ENCODE measurements around the gene FLNB.
"Not testable (repeated sequence)": the region's sequence is repeated elsewhere in the genome, so short reads cannot be mapped to it uniquely, and the experiment has no call there.

The FLNB gene

GRCh38 chr3:58180940-58181587, 172.8 kb downstream of the FLNB start:
- no peak for DNase-seq (ENCODE audit: low spot score)

- DNase-seq (ENCODE audit: low spot score) = no peak
Observed at GRCh38 chr3:58183221-58183620, 175.0 kb downstream of the FLNB start.

- no peak for DNase-seq (ENCODE audit: low spot score)
Observed at GRCh38 chr3:58183891-58184290, 175.7 kb downstream of the FLNB start.

- no peak for DNase-seq (ENCODE audit: low spot score)
Observed at GRCh38 chr3:58184309-58184981, 176.2 kb downstream of the FLNB start.

- no peak for DNase-seq (ENCODE audit: low spot score)
Observed at GRCh38 chr3:58184982-58185360, 176.7 kb downstream of the FLNB start.

- DNase-seq (ENCODE audit: low spot score) = no peak
Observed at GRCh38 chr3:58188173-58188564, 179.9 kb downstream of the FLNB start.

- DNase-seq (ENCODE audit: low spot score) = no peak
Observed at GRCh38 chr3:58188921-58189451, 180.8 kb downstream of the FLNB start.

- no peak for DNase-seq (ENCODE audit: low spot score)
Observed at GRCh38 chr3:58189691-58190090, 181.5 kb downstream of the FLNB start.

- no peak for DNase-seq (ENCODE audit: low spot score)
Observed at GRCh38 chr3:58190291-58190690, 182.1 kb downstream of the FLNB start.

- DNase-seq (ENCODE audit: low spot score) = no peak
Observed at GRCh38 chr3:58190882-58191281, 182.7 kb downstream of the FLNB start.

GRCh38 chr3:58191361-58191991, 183.3 kb downstream of the FLNB start:
- no peak for DNase-seq (ENCODE audit: low spot score)

- DNase-seq (ENCODE audit: low spot score) = no peak
Observed at GRCh38 chr3:58192069-58192468, 183.8 kb downstream of the FLNB start.

- no peak for DNase-seq (ENCODE audit: low spot score)
Observed at GRCh38 chr3:58193682-58194407, 185.6 kb downstream of the FLNB start.

- no peak for DNase-seq (ENCODE audit: low spot score)
Observed at GRCh38 chr3:58197588-58197987, 189.4 kb downstream of the FLNB start.

GRCh38 chr3:58198362-58198761, 190.1 kb downstream of the FLNB start:
- no peak for DNase-seq (ENCODE audit: low spot score)

GRCh38 chr3:58198804-58199203, 190.6 kb downstream of the FLNB start:
- no peak for DNase-seq (ENCODE audit: low spot score)

GRCh38 chr3:58200121-58200709, 192.0 kb downstream of the FLNB start:
- DNase-seq (ENCODE audit: low spot score) = no peak

- no peak for DNase-seq (ENCODE audit: low spot score)
Observed at GRCh38 chr3:58200846-58201355, 192.7 kb downstream of the FLNB start.

GRCh38 chr3:58201451-58201850, 193.2 kb downstream of the FLNB start:
- DNase-seq (ENCODE audit: low spot score) = not testable (repeated sequence)

GRCh38 chr3:58202917-58203360, 194.7 kb downstream of the FLNB start:
- DNase-seq (ENCODE audit: low spot score) = no peak

GRCh38 chr3:58203541-58203940, 195.3 kb downstream of the FLNB start:
- DNase-seq (ENCODE audit: low spot score) = no peak

GRCh38 chr3:58204720-58205119, 196.5 kb downstream of the FLNB start:
- no peak for DNase-seq (ENCODE audit: low spot score)

Data from hematopoietic multipotent progenitor cell treated with erythropoietin and hydrocortisone succinate and interleukin-3 and kit ligand, for 17 days (in vitro differentiated cells).